GM19043 (cell line): ENCODE data around the gene PRDM13.
A peak's percentile ranks its signal among the peaks of the same experiment; 100 is the strongest.

Experiments used
- ATAC-seq: cut with Tn5 transposase; IDR thresholded peaks from one replicate; pipeline ENCODE4 v1.9.1; 2021; ENCODE audit warnings: low read depth; ENCODE audit not compliant: unreplicated experiment

Gene PRDM13

GRCh38 chr6:99602520-99603420, 3.9 kb upstream of the PRDM13 start:
- ATAC-seq, result no peak

GRCh38 chr6:99603421-99604165, 3.0 kb upstream of the PRDM13 start:
- ATAC-seq, result no peak

GRCh38 chr6:99604166-99605073, 2.2 kb upstream of the PRDM13 start:
- no peak for ATAC-seq

GRCh38 chr6:99605074-99605734, 1.4 kb upstream of the PRDM13 start:
- ATAC-seq, result no peak

GRCh38 chr6:99605911-99606655, 550 bp upstream of the PRDM13 start:
- no peak for ATAC-seq

GRCh38 chr6:99607416-99608036, 893 bp downstream of the PRDM13 start:
- no peak for ATAC-seq

- ATAC-seq, result no peak
Observed at GRCh38 chr6:99608059-99608885, 1.6 kb downstream of the PRDM13 start.

- no peak for ATAC-seq
Observed at GRCh38 chr6:99608886-99609482, 2.4 kb downstream of the PRDM13 start.

- ATAC-seq, result no peak
Observed at GRCh38 chr6:99609905-99610489, 3.4 kb downstream of the PRDM13 start.

- ATAC-seq, result peak; percentile 39
Observed at GRCh38 chr6:99611148-99611547, 4.5 kb downstream of the PRDM13 start.

- ATAC-seq, result peak; percentile 5
Observed at GRCh38 chr6:99612551-99613408, 6.1 kb downstream of the PRDM13 start.

- peak; percentile 47 for ATAC-seq
Observed at GRCh38 chr6:99613409-99613704, 6.7 kb downstream of the PRDM13 start.

- peak; percentile 50 for ATAC-seq
Observed at GRCh38 chr6:99613705-99614429, 7.2 kb downstream of the PRDM13 start.

- ATAC-seq, result peak; percentile 14
Observed at GRCh38 chr6:99614430-99615186, 8.0 kb downstream of the PRDM13 start.

GRCh38 chr6:99617131-99617530, 10.5 kb downstream of the PRDM13 start:
- ATAC-seq, result no peak
